Muscle layer of duodenum (tissue), 2 donors: ENCODE results near the gene TNS3.

Source experiments
- H3K27ac ChIP-seq: one replicate; pipeline ENCODE4 v1.7.0; 2013; ENCODE audit warnings: mild to moderate bottlenecking, low read length
- H3K27me3 ChIP-seq: one replicate; pipeline ENCODE4 v1.7.0; 2013; ENCODE audit warnings: low read depth, mild to moderate bottlenecking, control low read depth, low read length
- H3K36me3 ChIP-seq, 2 donors: one replicate each; pipeline ENCODE4 v1.7.0; 2013; ENCODE audit warnings: low read length in 2 of 2, control low read depth in 1 of 2, mild to moderate bottlenecking in 1 of 2; ENCODE audit not compliant: insufficient read depth in 2 of 2, control insufficient read depth in 1 of 2
- H3K4me1 ChIP-seq, 2 donors: one replicate each; pipeline ENCODE4 v1.7.0; 2013; ENCODE audit warnings: low read length in 2 of 2, mild to moderate bottlenecking in 2 of 2, control low read depth in 1 of 2, moderate library complexity in 1 of 2; ENCODE audit not compliant: insufficient read depth in 2 of 2, control insufficient read depth in 1 of 2
- H3K4me3 ChIP-seq, 2 donors: one replicate each; pipeline ENCODE4 v1.7.0; 2013; ENCODE audit warnings: low read length in 2 of 2, low read depth in 1 of 2, mild to moderate bottlenecking in 1 of 2
- H3K9me3 ChIP-seq, 2 donors: one replicate each; pipeline ENCODE4 v1.7.0; 2013; ENCODE audit warnings: low read length in 2 of 2, control low read depth in 1 of 2, mild to moderate bottlenecking in 1 of 2; ENCODE audit not compliant: control insufficient read depth in 1 of 2
- donor health status: healthy.

The TNS3 gene

GRCh38 chr7:47382200-47382599 is 199.7 kb downstream of the TNS3 start:
- H3K4me1 ChIP-seq = peaks cover 0 to 11% of the 10 kb centered on the region in 2 donors
- no peaks in the 10 kb centered on the region for H3K9me3 ChIP-seq
- H3K36me3 ChIP-seq = no peaks in the 10 kb centered on the region
- H3K27ac ChIP-seq = no peak overlapping the region
- H3K27me3 ChIP-seq = no peaks in the 10 kb centered on the region
- H3K4me3 ChIP-seq = no peak overlapping the region

GRCh38 chr7:47381134-47381495 is 200.8 kb downstream of the TNS3 start:
- H3K9me3 ChIP-seq = no peaks in the 10 kb centered on the region
- no peaks in the 10 kb centered on the region for H3K36me3 ChIP-seq
- no peak overlapping the region for H3K27ac ChIP-seq
- peaks cover 0 to 11% of the 10 kb centered on the region in 2 donors for H3K4me1 ChIP-seq
- no peaks in the 10 kb centered on the region for H3K27me3 ChIP-seq
- no peak overlapping the region for H3K4me3 ChIP-seq

DNA sequence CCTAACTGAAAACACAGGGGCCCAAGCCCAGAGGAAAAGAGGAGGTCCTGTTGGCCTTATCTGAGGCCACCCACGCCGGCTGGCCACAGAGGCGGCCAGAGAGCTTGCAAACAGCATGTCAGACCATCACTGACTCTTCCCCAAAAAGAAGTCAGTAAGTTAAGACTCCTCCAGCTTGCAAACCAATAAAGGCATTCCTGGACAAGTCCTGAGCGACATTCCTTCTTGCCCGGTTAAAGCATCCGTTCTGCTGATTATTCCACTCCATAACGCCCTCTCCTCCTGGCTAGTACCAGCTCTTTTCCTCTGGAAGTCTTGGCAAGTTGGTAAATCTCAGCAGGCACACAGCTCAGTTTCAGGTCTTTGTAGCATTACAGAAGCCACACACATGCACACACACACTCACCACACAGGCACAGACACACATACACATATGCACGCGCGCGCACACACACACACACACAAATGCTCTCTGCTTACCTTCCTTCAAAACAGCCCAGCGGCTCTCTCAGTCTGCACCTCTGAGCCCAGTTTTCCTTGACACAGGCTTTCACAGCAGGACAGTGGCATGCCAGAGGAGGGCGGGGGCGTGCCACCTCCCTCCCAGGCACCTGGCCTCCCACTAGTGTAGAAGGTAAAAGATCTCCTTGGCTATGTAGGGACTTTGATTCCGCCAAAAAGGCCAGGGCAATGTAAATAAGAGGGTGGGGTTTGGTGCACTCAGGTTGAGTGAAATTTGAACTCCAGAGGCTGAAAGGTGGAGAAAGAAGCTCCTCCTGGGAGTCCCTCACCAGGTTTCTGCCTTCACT is 201.4 kb downstream of the TNS3 start:
- no peaks in the 10 kb centered on the region for H3K27me3 ChIP-seq
- H3K36me3 ChIP-seq = no peaks in the 10 kb centered on the region
- H3K4me1 ChIP-seq = peaks cover 0 to 11% of the 10 kb centered on the region in 2 donors
- H3K4me3 ChIP-seq = no peak overlapping the region
- no peak overlapping the region for H3K27ac ChIP-seq
- no peaks in the 10 kb centered on the region for H3K9me3 ChIP-seq

- Histone ChIP-seq H3K4me3 (peak overlapping the region in 1 of 2 donors; percentile 18), H3K27me3 (no peaks in the 10 kb centered on the region), H3K27ac (no peak overlapping the region), H3K4me1 (peaks cover 0 to 11% of the 10 kb centered on the region in 2 donors), H3K36me3 (no peaks in the 10 kb centered on the region), H3K9me3 (no peaks in the 10 kb centered on the region)
Observed at GRCh38 chr7:47379629-47380324, 202.1 kb downstream of the TNS3 start.

- no peaks in the 10 kb centered on the region for H3K27me3 ChIP-seq
- no peak overlapping the region for H3K27ac ChIP-seq
- no peak overlapping the region for H3K4me3 ChIP-seq
- H3K4me1 ChIP-seq = peaks cover 0 to 11% of the 10 kb centered on the region in 2 donors
- H3K36me3 ChIP-seq = no peaks in the 10 kb centered on the region
- no peaks in the 10 kb centered on the region for H3K9me3 ChIP-seq
Observed at GRCh38 chr7:47378728-47379395, 203.0 kb downstream of the TNS3 start.

- H3K27me3 ChIP-seq = no peaks in the 10 kb centered on the region
- H3K9me3 ChIP-seq = no peaks in the 10 kb centered on the region
- no peaks in the 10 kb centered on the region for H3K36me3 ChIP-seq
- no peak overlapping the region for H3K4me3 ChIP-seq
- peaks cover 0 to 11% of the 10 kb centered on the region in 2 donors for H3K4me1 ChIP-seq
- H3K27ac ChIP-seq = no peak overlapping the region
Observed at GRCh38 chr7:47377741-47378140, 204.2 kb downstream of the TNS3 start.

DNA sequence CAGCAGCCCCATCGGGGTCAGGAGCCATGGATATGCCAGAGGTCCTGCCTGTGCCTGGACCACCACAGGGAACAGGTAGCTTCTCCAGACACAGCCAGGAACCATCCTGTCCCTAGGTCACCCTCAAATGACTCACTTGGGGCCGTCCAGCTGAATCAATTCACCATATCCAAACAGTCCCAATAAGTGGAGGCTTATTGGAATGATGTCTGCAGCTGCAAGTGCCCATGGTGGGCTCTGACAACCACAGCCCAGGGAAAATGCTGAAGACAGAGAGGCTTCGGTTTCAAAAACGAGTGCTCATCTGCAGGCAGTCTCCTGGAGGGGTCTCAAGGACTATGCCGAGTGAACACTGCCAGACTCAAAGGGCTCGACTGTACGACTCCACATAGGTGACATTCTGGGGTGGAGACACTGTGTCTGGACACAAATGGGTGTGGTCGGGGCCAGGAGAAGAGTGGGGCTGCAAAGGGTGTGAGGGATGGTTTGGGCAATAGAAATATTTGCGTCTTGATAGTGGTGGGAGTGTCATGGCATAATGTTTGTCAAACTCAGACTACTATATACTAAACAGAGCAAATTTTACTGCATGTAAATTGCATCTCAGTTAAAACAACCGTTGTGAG is 204.8 kb downstream of the TNS3 start:
- Histone ChIP-seq H3K27me3 (no peaks in the 10 kb centered on the region), H3K36me3 (no peaks in the 10 kb centered on the region), H3K4me3 (no peak overlapping the region), H3K27ac (no peak overlapping the region), H3K4me1 (peaks cover under 1 to 11% of the 10 kb centered on the region in 2 donors), H3K9me3 (no peaks in the 10 kb centered on the region)

DNA sequence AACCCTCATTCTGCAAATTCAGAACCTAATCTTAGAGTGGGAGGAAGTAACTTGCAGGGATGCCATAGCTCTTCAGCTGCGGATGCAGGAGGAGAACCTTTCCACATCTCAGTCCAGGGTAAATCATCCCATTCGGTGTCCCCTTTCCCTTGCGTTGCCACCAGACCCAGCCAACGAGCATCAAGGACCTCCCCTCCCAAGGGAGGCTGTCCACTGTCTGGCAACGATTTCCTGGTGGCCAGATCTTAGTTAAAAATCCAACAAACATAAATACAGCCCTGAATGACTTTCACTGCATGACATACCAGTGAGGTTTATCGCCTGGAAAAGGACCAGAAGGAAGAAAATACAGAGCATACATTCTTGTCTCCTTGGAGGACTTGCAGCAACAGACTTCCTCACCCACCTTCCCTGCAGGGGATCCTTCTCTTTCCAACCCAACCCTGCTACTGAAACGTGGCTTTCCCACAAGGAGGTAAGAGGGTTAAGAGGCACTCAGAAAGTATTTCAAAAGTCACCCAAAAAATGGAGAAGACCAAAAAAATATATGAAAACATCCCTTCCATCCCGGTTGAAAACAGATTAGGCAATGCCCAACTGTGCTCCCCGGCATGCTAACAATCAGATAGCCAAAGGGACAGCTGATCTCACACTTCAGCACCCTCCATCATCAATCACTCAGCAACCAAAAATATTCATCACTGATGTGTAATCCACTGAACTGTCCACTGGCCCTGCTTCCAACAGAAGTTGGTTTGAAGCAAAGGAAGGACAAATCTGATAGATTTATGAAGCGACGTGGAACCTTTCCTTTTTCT is 206.6 kb downstream of the TNS3 start:
- Histone ChIP-seq H3K36me3 (no peaks in the 10 kb centered on the region), H3K27me3 (no peaks in the 10 kb centered on the region), H3K27ac (no peak overlapping the region), H3K4me1 (peaks cover 9 to 10% of the 10 kb centered on the region in 2 donors), H3K4me3 (no peak overlapping the region), H3K9me3 (no peaks in the 10 kb centered on the region)

- Histone ChIP-seq H3K4me3 (no peak overlapping the region), H3K4me1 (peaks cover 1 to 10% of the 10 kb centered on the region in 2 donors), H3K27me3 (no peaks in the 10 kb centered on the region), H3K9me3 (no peaks in the 10 kb centered on the region), H3K36me3 (no peaks in the 10 kb centered on the region), H3K27ac (no peak overlapping the region)
Observed at GRCh38 chr7:47374538-47374937, 207.4 kb downstream of the TNS3 start.

DNA sequence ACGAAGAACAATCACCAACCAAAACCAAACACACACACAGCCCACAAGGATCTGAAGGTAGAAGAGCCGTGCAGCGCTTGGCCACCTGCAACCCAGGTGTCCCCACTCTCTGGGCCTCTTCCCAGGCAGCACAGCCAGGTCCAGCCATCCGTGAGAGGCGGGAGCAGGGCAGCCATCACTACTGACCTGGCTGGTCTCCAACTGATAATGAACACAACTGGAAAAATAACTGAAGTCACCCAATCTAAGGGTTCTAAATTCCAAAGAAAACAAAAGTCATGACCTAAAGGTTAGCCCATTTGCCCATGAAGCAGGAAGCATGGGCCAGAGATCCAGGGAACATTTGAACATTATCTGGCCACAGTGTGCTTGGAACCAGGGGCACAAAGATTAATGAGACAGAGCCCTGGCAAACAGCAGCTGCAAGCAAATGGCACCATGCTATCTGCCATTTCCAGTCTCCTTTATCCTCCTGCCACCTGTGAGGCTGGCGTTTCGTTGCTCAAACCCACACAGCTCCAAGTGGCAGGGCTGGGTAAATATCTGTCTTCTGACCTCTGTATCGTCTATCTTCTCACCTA is 207.9 kb downstream of the TNS3 start:
- H3K4me3 ChIP-seq = no peak overlapping the region
- H3K27ac ChIP-seq = no peak overlapping the region
- no peaks in the 10 kb centered on the region for H3K27me3 ChIP-seq
- H3K36me3 ChIP-seq = no peaks in the 10 kb centered on the region
- no peaks in the 10 kb centered on the region for H3K9me3 ChIP-seq
- peaks cover 0 to 10% of the 10 kb centered on the region in 2 donors for H3K4me1 ChIP-seq
